ENCODE measurements around the gene EVL.

Gene EVL

DNA sequence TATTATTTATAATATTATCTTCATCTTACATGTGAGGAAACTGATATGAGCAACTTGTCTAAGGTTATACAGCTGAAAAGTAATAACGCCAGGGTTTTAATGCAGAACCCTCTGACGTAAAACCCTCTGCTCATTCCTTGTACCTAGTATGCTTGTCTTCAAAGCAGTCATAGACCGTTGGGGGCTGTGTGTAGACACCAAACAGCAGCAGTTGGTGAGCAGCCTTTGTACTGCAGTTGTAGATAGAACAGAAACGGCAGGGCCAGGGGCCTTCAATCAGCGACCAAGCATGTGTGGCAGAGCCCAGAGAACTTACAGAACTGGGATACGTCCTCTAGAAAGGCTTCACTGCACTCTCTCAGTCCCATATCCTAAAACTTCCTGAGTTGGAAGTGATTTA is 28.1 kb downstream of the EVL start:
- TF ChIP-seq GATA1 (IDR thresholded peaks at IDR 0.05; ENCODE audit: low read depth, low read length): no peak
- no peak for TF ChIP-seq POLR2A (IDR thresholded peaks at IDR 0.05; ENCODE audit: low read length)
- no peak for DNase-seq

DNA sequence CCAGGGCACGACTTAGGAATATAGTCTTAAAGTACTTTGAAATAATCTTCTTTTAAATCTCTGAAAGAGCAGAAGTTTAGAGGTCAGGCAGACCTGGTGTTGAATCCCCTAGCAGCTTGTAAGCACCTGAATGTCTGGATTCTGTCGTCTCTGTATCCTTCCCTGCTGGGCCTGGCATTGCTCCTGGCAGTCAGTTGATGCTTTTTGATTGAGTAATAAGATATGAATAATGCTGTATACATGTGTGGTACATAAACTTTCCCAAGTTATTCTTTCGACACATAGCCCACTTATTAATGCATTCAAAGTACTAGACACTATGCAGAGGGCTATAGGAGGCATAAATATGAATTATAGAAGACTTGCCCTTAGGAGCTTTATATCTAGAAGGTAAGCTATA is 31.4 kb downstream of the EVL start:
- no peak for DNase-seq
- no peak for TF ChIP-seq GATA1 (IDR thresholded peaks at IDR 0.05; ENCODE audit: low read depth, low read length)
- TF ChIP-seq POLR2A (IDR thresholded peaks at IDR 0.05; ENCODE audit: low read length): no peak

DNA sequence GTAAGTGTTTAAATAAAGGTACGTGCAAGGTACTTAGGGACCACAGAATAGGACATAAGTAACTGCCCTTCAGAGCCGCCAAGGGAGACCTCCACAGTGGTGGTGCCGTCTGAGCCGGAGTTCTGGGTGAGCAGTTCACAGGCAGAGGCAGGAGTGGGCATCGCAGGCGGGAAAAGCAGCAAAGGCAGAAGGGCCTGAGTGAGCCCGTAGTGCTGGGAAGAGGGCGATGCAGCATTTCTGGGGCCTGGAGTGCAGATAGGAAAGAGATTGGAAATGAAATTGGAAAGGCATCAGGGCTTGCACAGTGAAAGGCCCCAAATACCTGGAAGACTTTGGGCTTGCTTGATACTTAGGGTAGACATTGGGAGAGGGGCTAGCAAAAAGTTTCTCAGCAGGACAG is 32.9 kb downstream of the EVL start:
- DNase-seq: no peak
- TF ChIP-seq POLR2A (IDR thresholded peaks at IDR 0.05; ENCODE audit: low read length) (no peak), GATA1 (IDR thresholded peaks at IDR 0.05; ENCODE audit: low read depth, low read length) (no peak)

DNA sequence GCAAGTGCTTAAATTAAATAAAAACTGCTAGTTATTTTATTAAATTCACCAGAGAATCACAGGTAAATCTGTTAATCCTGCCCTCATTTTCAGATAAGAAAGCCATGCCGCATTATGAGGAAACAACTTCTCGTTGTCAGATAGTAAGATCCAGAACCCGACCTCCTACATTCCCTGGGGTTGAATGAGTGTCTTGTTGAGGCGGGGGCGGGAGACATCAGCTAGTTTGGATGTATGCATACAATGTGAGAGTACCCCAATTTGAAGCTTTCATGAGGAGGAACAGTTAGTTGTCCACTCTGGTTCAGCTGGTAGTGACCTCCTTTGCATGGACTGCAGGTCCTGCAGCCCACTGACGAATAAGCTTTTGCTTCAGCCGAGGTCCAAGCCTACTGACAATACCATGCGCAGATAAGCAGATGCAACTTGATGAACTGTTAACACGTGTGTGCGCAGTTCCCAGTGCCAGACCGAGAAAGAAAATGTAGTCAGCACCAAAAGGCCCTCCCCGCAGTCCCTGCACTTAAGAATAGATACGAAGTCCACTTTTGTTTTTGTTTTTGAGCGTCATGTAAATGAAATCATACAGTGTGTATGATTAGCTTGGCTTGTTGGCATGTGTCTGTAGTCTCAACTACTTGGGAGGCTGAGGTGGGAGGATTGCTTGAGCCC is 34.9 kb downstream of the EVL start:
- no peak for DNase-seq
- TF ChIP-seq GATA1 (IDR thresholded peaks at IDR 0.05; ENCODE audit: low read depth, low read length): no peak
- no peak for TF ChIP-seq POLR2A (IDR thresholded peaks at IDR 0.05; ENCODE audit: low read length)

DNA sequence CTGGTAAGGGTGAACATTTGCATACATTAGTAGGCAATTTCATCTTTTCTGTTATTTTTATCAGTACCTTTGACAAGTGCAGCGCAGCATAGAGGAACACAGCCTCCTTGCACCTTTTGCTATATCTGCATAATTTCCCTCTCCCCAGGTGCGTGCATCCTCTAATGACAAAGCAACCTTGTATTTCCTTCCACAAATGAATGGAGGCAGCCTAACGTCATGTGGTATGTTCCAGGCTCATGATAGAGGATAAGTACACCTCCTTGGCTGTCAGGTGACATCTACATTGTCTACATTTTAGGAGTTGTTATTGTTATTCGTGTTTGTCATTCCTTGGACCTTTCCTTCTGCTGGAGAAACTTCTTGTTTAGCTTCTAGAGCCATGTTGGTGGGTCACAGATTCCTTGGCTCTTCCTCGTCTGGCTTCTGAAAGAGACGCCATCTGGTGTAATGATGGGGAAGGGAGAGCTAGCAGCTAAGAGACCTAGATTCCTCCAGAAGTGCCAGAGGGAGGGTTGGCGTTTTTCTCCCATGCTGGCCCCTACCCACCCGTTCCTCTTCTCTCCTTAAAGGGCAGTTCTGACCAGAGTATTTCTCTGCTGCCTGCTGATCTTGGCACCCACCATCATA is 37.0 kb downstream of the EVL start:
- no peak for DNase-seq
- TF ChIP-seq GATA1 (IDR thresholded peaks at IDR 0.05; ENCODE audit: low read depth, low read length): no peak
- TF ChIP-seq POLR2A (IDR thresholded peaks at IDR 0.05; ENCODE audit: low read length): no peak

DNA sequence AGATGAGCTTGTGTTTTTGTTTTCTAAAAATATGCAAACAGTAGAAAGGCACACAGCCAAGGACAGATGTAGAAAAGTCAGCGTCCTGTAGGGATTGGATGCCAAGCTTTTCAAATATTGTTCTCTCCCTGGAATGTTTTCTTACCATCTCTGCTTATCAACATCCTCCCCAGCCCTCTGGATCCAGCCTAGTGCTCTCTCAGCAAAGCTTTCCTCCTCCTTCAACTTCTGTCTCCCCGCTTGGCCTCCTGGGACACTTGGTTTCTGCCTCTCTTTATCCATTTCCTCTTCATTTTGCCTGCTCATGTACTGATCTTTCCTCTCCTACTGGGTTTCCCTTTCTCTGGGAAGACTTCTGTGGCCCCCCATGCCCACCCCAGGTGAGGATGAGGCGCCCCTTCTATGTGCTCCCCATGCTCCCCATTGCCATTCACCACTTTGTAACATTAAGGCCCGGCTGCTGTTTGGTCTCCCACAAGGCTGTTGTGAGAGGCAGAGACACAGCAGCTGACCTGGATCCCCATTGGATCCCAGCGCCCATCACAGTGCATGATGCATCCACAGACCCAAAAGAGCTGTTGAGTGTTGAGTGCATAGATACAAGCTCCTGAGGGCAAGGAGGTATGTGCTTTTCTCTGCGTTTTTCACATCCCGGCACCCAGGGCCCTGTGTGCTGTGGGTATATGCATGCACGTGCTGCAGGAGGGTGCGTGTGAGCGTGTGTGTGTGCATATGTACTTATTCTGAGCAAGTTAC is 38.2 kb downstream of the EVL start:
- DNase-seq: no peak
- no peak for TF ChIP-seq GATA1 (IDR thresholded peaks at IDR 0.05; ENCODE audit: low read depth, low read length)

DNA sequence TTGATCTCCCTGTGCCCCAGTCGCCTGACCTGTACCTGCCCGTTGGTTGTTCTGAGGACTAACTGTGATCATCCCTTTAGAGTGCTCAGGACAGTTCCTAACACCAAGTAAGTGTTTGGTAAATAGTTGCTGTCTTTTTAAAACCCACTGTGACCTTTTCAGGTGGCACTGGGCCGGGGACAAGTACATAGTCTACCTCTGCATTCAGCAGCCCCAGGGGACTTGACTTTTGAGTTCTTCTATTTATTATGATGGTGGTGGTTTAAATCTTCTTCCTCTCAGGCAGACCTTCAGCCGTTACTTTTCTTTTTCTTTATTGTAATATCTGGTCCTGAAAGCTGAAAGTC is 38.8 kb downstream of the EVL start:
- no peak for DNase-seq
- TF ChIP-seq GATA1 (IDR thresholded peaks at IDR 0.05; ENCODE audit: low read depth, low read length) (no peak), POLR2A (IDR thresholded peaks at IDR 0.05; ENCODE audit: low read length) (no peak)

DNA sequence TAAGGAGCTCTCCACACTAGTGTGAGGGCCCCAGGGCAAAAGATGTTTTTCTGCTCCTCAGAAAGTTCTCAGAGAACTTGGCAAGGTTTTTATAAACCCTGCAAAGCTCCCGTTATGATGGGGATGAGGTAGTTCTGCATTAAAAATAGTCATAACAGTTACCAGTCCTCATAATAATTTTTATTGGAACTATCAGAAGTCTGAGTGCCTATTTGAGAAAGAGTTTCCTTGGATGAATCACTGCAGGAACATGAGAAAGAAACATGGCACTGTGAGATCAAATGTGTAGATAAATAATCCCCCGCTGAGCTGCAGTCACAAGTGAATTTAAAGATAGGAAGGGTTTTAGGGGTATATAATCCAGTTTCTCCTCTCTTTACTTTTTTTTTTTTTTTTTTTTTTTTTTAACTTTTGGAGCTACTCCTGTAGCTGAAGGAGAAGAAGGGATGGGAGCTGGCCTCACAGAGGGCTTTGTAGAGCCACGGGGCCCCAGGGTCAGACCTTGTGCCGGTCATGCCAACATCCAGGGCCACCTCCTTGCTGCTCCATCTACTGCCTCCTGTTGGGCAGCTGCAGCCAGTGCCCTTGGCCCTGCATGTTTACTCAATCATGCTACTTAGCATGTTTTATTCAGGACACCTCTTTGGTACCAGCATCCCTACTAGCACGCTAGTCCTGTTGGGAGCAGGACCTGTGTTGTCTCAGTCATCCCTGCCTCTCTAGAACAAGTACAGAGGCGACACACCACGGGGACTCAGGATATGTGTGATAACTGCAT is 39.5 kb downstream of the EVL start:
- DNase-seq: no peak
- TF ChIP-seq GATA1 (IDR thresholded peaks at IDR 0.05; ENCODE audit: low read depth, low read length): no peak

DNA sequence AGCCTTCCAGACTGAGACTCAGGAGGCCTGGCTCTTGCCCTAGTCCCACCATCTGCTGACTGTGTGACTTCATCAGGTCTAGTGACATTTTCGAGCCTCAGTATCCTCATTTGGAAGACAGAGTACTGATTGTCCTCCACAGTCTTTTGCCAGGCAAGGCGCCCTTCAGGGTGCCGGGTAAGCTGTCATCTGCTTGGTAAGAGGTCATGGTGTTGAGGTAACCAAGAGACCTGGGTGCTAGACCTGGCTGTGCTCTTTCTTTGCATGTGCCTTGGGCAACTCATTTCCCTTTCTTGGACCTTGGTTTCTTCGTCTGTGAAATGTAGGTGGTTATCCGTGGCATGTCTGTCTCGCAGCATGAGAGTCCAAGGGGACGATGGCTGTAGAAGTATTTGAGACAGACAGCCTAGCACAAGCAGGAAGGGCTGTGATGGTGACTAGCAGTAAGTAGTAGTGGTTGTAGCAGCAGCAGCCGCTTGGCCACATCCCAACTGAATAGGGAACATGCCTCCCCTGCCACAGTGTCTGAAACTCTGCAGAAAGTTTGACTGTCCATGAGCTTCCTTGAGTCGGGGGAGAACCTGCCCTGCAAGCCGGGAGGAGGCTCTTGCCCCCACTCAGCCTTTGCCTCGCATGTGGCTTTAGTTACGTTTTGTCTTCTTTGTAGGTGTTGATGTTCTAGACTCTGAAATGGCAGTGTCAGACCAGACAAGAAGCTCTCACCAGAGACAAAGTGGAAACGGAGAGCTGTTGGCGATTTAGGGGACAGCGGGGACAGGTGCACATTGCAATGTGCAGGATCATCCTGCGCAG is 40.3 kb downstream of the EVL start:
- TF ChIP-seq POLR2A (IDR thresholded peaks at IDR 0.05; ENCODE audit: low read length): no peak
- no peak for TF ChIP-seq GATA1 (IDR thresholded peaks at IDR 0.05; ENCODE audit: low read depth, low read length)
- no peak for DNase-seq

DNA sequence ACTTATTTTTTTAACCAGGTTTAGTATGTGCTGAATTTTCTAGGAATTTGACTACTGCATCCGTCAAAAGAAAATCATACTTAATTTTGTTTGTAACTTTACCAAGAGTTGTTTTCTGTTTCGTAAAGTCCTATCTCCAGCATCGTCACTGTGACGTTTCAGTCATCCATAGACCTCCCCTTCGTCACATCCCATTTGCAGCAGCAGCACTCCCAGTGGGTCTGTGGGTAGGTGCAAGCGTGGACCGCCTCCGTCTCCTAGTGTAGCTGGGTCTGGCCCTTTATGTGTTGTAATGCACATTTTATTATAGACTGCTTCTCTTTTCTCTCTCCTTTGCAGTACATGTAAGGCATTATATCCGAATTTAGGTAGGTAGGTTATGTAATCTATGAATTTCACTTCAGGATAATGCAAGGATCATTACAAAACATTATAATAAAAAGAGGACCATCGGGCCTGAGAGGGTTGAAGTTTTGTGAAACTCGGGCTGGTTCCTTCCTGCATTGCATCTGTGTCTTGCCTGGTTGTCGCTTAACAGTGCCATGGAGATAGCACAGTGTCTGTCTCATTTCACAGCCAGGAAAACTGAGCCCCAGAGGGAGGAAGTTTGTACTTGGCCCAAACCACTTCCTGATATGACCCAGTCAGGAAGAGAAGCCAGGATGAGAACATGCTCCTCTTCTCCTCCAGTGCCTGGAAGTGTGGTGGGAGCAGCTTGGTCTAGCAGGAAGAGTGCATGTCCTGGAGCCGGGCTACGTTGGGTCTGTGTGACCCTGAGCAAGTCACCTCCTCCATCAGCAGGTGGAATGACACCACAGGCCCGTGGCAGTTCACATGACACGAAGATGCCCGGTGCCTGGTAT is 41.3 kb downstream of the EVL start:
- TF ChIP-seq POLR2A (IDR thresholded peaks at IDR 0.05; ENCODE audit: low read length): no peak
- no peak for TF ChIP-seq GATA1 (IDR thresholded peaks at IDR 0.05; ENCODE audit: low read depth, low read length)
- no peak for DNase-seq

DNA sequence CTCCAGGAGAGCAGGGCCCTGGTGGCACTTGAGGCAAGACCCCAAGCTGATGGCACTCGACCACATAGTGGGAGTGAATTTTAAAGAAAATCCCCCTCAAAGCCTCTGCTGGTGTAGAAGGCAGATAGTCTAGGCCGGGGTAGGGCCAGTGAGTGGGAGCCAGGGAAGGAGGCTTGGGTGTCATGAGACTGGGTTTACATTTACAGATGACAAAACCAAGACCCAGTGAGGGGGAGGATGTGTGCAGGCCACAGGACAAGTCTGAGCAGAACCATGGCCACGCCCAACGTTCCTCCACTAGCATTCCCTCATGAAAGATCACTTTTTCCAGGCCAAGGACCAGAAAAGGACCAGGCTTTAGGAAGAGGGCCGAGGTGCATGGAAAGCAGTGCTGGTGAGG is 42.0 kb downstream of the EVL start:
- no peak for TF ChIP-seq GATA1 (IDR thresholded peaks at IDR 0.05; ENCODE audit: low read depth, low read length)
- TF ChIP-seq POLR2A (IDR thresholded peaks at IDR 0.05; ENCODE audit: low read length): no peak
- DNase-seq: no peak

DNA sequence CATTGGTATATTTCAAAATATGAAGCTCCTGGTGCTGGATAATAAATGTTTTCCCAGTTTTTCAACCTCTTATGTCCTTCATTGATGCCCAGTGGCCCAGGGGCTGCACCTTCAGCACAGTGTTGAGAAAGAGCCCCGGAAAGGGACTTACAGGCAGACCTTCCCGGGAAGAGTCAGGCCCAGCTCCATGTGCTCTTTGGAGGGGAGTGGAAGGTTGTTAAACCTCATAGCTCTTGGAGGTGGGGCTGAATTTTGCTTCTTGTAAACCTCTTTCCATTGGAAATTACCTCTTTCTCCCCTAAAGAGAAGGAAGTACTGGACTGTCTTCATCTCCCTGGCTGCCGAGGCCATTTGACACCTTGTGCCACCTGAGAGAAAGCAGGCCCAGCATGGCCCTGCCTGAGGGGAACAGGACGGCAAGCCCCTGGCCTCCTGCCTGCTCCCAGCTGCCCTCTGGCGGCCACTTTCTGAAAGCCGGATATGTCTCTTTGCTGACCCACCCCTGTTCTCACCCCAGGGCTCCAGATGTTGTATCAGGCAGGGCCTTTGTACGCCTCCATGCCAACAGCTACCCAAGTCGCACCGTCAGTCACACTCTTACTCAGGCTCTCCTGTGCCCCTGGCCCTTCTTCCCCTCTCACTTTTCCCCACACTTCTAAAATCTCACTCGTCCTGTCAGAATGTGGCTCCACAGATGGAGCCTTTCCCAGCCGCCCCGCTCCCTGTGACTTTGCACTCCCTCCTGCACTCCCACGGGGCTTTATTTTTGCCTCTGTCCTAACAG is 43.0 kb downstream of the EVL start:
- TF ChIP-seq POLR2A (IDR thresholded peaks at IDR 0.05; ENCODE audit: low read length) (no peak), GATA1 (IDR thresholded peaks at IDR 0.05; ENCODE audit: low read depth, low read length) (no peak)
- peak; percentile 78 to 88 for DNase-seq
